HG03521 (cell line): ENCODE data around the gene CABP4.

Source experiments
- ATAC-seq: cut with Tn5 transposase; IDR thresholded peaks from one replicate; pipeline ENCODE4 v1.9.1; 2021; ENCODE audit warnings: mild to moderate bottlenecking, moderate library complexity; ENCODE audit not compliant: unreplicated experiment

The CABP4 gene

DNA sequence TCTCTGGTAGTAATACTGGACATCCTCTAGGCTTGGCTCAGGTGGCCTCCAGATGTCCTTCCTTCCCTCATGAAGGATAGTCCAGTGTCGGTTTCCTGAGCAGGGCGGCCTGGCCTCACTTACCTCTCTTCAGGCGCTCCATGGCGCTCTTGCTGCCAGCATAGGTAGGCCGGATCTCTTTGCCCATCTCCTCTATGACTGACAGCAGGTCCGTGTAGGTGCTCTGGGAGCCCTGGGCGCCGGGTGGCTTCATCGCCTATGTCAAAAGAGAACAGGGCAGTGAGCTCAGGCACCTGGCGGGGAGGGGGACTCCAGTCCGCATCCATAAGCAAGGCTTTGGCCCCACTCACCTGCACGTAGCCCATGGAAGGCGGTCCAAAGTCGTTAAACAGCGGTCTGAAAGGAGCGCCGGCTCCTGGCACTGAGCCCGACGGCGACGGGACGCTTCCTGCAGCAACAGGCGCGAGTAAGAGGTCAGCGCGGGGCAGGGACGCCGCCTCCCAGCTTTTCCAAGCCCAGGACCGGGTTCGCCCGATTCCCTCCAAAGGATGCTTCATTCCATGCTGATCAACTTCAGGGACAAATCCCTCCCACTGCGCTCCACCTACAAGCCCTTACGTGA, 52.2 kb downstream of the CABP4 start:
- no peak for ATAC-seq

DNA sequence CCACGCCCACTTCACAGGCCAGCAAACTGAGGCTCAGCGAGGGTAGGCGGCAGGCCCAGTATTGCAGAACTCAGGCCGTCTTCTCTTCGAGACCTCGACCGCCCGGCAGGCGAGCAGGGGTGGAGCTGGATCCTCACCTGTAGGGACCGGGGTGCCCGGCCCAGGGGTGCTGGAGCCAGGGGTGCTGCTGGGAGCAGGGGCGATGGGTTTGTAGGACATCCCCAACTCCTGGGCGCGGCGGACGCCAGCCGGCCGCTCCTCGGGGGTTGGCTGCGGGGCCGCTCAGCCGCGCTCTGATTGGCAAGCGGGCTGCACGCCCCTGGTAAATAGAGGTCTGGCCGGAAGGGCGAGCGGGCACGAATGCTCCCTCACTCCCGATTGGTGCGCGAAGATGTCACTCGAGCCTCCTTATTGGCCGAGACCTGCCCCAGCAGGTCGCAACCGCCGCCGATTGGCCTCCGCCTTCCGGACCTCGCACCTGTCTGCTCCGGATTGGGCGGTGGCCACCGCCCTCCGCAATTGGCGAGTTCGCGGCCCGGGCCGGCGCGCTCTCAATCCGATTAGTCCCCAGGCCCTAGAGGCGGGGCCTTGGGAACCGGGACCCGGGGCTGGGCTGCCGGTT, 52.8 kb downstream of the CABP4 start, which contains the start of gene CDK2AP2:
TSS of gene CDK2AP2 (minus strand) at position 299 of the 622 bp plus-strand sequence. CDS start at position 219, 80 bp downstream.
- peak; percentile 77 for ATAC-seq

DNA sequence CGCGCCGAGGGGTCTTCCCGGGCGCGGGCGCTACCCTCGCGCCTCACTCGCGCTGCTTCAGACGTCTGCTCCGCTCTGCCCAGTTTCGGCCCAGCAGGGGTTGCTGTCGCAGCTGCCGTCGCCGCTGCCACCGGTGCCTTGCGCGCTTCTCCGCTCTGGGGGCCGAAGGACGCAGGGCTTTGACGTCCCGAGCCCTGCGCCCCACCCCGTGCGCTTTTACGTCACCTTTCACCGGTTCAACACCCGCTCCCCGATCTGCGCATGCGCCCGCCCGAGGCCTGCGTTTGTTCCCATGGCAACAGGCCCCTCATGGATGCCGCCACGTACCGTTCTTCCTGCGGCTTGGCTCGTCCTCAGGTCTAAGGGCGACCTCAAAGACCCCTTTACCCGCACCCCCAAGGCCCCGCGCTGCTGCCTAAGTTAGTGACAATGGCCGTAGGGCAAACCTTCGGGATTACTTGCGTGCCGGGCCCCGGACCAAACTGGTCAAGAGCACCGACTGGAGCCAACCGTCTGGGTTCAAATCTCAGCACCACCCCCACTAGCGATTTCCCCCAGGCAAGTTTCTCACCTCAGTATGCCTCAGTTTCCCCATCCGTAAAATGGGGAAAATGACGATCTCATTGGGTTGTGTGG, 53.5 kb downstream of the CABP4 start:
- peak; percentile 31 for ATAC-seq

DNA sequence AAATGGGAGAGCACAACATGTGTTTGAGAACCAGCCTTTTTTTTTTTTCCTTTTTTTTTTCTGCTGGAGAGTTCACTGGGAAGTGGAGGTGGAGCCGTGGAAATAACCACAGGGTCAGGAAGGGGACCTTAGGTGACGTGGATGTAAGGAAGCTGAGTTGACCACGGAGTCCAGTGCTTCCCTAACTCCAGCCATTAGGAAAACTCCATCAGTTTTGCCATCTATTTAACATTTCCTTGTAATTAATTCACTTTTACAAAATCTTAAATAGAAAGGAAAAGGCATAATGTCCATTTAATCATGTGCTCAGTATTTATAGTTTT, 54.8 kb downstream of the CABP4 start:
- ATAC-seq = no peak
